CD4-positive, alpha-beta memory T cell (primary cell): ENCODE results near the gene HBB. TPM values are rescaled to one million over a fixed set of nuclear protein-coding genes. Genes with fewer than 3 reads are reported as not detected.

Experiments
- CTCF ChIA-PET: fragments of 350-600 bp; sonication (Branson Sonifier 250); formaldehyde crosslinking; loops from one replicate; lab custom pipeline; 2021; ENCODE audit warnings: inconsistent platforms; ENCODE audit not compliant: partially characterized antibody; lab: Charles Lee
- POLR2A ChIA-PET: fragments of 350-600 bp; sonication (Branson Sonifier 250); formaldehyde crosslinking; loops from one replicate; lab custom pipeline; 2021; ENCODE audit not compliant: partially characterized antibody; lab: Charles Lee
- DNase-seq, 5 donors: peaks; one replicate each; pipeline versions ENCODE4 v3.0.0 to v3.0.0-alpha.2; 2020 to 2022; ENCODE audit warnings: mixed read lengths in 1 of 5
- H3K27ac ChIP-seq: one replicate; pipeline ENCODE4 v1.7.0; 2013; ENCODE audit warnings: low read depth, low read length
- H3K27me3 ChIP-seq: 2 replicates; pipeline ENCODE4 v1.7.0; 2013; ENCODE audit warnings: mild to moderate bottlenecking, low read length, moderate library complexity; ENCODE audit not compliant: insufficient read depth
- H3K36me3 ChIP-seq: 2 replicates; pipeline ENCODE4 v1.7.0; 2013; ENCODE audit warnings: mild to moderate bottlenecking, low read length, moderate library complexity; ENCODE audit not compliant: insufficient read depth
- H3K4me1 ChIP-seq: 2 replicates; pipeline ENCODE4 v1.7.0; 2013; ENCODE audit warnings: mild to moderate bottlenecking, low read length, moderate library complexity; ENCODE audit not compliant: insufficient read depth
- H3K4me3 ChIP-seq, 2 donors: one replicate each; pipeline ENCODE4 v1.7.0; 2013; ENCODE audit warnings: low read length in 2 of 2, mild to moderate bottlenecking in 1 of 2
- H3K9me3 ChIP-seq, 2 donors: one replicate each; pipeline ENCODE4 v1.7.0; 2013; ENCODE audit warnings: low read length in 2 of 2, control low read depth in 1 of 2; ENCODE audit not compliant: control insufficient read depth in 1 of 2
- H3K27ac Mint-ChIP-seq, 7 donors: one replicate each; pipeline ENCODE4 v1.8.0; 2020 to 2021; ENCODE audit warnings: mixed read lengths in 7 of 7, mild to moderate bottlenecking in 6 of 7, inconsistent platforms in 3 of 7, moderate library complexity in 3 of 7
- H3K27me3 Mint-ChIP-seq, 2 donors: one replicate each; pipeline ENCODE4 v1.8.0; 2020 to 2021; ENCODE audit warnings: mixed read lengths in 2 of 2
- H3K36me3 Mint-ChIP-seq, 2 donors: one replicate each; pipeline ENCODE4 v1.8.0; 2020 to 2021; ENCODE audit warnings: mixed read lengths in 2 of 2, inconsistent platforms in 1 of 2, mild to moderate bottlenecking in 1 of 2
- H3K4me1 Mint-ChIP-seq, 4 donors: one replicate each; pipeline ENCODE4 v1.8.0; 2020 to 2021; ENCODE audit warnings: mixed read lengths in 4 of 4, mild to moderate bottlenecking in 1 of 4
- H3K4me3 Mint-ChIP-seq, 8 donors: one replicate each; pipeline ENCODE4 v1.8.0; 2020 to 2021; ENCODE audit warnings: mixed read lengths in 8 of 8, mild to moderate bottlenecking in 7 of 8, moderate library complexity in 6 of 8, inconsistent platforms in 3 of 8
- H3K9me3 Mint-ChIP-seq, 8 donors: one replicate each; pipeline ENCODE4 v1.8.0; 2020 to 2021; ENCODE audit warnings: mixed read lengths in 8 of 8, mild to moderate bottlenecking in 5 of 8, inconsistent platforms in 3 of 8, moderate library complexity in 1 of 8
- intact Hi-C: fragments of 100-400 bp; cut with micrococcal nuclease; formaldehyde crosslinking; loops from one replicate; pipeline ENCODE4 v1.15.1; 2023
- polyA plus RNA-seq, 2 donors: library from polyadenylated mRNA; unstranded; fragments of 300-500 nt; fragmentation: Illumina TruSeq; gene quantifications; one replicate each; pipeline ENCODE4 v1.2.3, GENCODE V29; 2021
- total RNA-seq, 2 experiments: library from RNA; stranded (reverse); gene quantifications; one replicate each; pipeline ENCODE4 v1.2.3, GENCODE V29; 2021

Gene HBB
- total and polyA plus RNA-seq, 4 experiments from 2014 or later = 0.46 to 0.89 (median 0.61) TPM; not detected in 1

GRCh38 chr11:5246772-5247471, 20.1 kb upstream of the HBB start:
- H3K4me1 Mint-ChIP-seq = no peaks in the 10 kb centered on the region
- Histone ChIP-seq H3K9me3 (no peaks in the 10 kb centered on the region), H3K27ac (no peak overlapping the region), H3K4me1 (no peaks in the 10 kb centered on the region), H3K27me3 (no peaks in the 10 kb centered on the region), H3K36me3 (no peaks in the 10 kb centered on the region), H3K4me3 (no peak overlapping the region)
- H3K27ac Mint-ChIP-seq = no peak overlapping the region
- POLR2A ChIA-PET = no interaction called here
- no peak overlapping the region for H3K4me3 Mint-ChIP-seq
- intact Hi-C loops = no loop called here
- H3K36me3 Mint-ChIP-seq = no peaks in the 10 kb centered on the region
- peaks cover 0 to 2% (median 0%) of the 10 kb centered on the region in 8 donors for H3K9me3 Mint-ChIP-seq
- CTCF ChIA-PET = no interaction called here
- H3K27me3 Mint-ChIP-seq = peaks cover 0 to 2% of the 10 kb centered on the region in 2 donors
- no peak for DNase-seq

GRCh38 chr11:5245155-5245554, 18.3 kb upstream of the HBB start:
- Mint-ChIP-seq H3K4me1 (no peaks in the 10 kb centered on the region), H3K27me3 (peaks cover 0 to 2% of the 10 kb centered on the region in 2 donors), H3K27ac (no peak overlapping the region), H3K4me3 (no peak overlapping the region), H3K9me3 (peaks cover 0 to 2% (median 0%) of the 10 kb centered on the region in 8 donors), H3K36me3 (no peaks in the 10 kb centered on the region)
- Histone ChIP-seq H3K36me3 (no peaks in the 10 kb centered on the region), H3K27ac (no peak overlapping the region), H3K4me3 (no peak overlapping the region), H3K27me3 (no peaks in the 10 kb centered on the region), H3K9me3 (no peaks in the 10 kb centered on the region), H3K4me1 (no peaks in the 10 kb centered on the region)
- intact Hi-C loops = no loop called here
- POLR2A ChIA-PET = no interaction called here
- CTCF ChIA-PET = no interaction called here
- DNase-seq = no peak

GRCh38 chr11:5243816-5244180, 16.9 kb upstream of the HBB start:
- H3K9me3 ChIP-seq = no peaks in the 10 kb centered on the region
- H3K4me1 Mint-ChIP-seq = no peaks in the 10 kb centered on the region
- H3K9me3 Mint-ChIP-seq = peaks cover 0 to 2% (median 0%) of the 10 kb centered on the region in 8 donors
- no peak overlapping the region for H3K27ac ChIP-seq
- H3K36me3 ChIP-seq = no peaks in the 10 kb centered on the region
- DNase-seq = no peak
- H3K4me3 Mint-ChIP-seq = no peak overlapping the region
- CTCF ChIA-PET = no interaction called here
- H3K36me3 Mint-ChIP-seq = no peaks in the 10 kb centered on the region
- H3K27me3 ChIP-seq = no peaks in the 10 kb centered on the region
- H3K4me1 ChIP-seq = no peaks in the 10 kb centered on the region
- H3K27me3 Mint-ChIP-seq = peaks cover 0 to 2% of the 10 kb centered on the region in 2 donors
- POLR2A ChIA-PET = no interaction called here
- intact Hi-C loops = no loop called here
- no peak overlapping the region for H3K4me3 ChIP-seq
- no peak overlapping the region for H3K27ac Mint-ChIP-seq

GRCh38 chr11:5242933-5243815, 16.3 kb upstream of the HBB start:
- Mint-ChIP-seq H3K36me3 (no peaks in the 10 kb centered on the region), H3K27me3 (peaks cover 0 to 2% of the 10 kb centered on the region in 2 donors), H3K9me3 (no peaks in the 10 kb centered on the region), H3K4me1 (no peaks in the 10 kb centered on the region), H3K27ac (no peak overlapping the region), H3K4me3 (no peak overlapping the region)
- H3K4me3 ChIP-seq = no peak overlapping the region
- no peaks in the 10 kb centered on the region for H3K4me1 ChIP-seq
- H3K27me3 ChIP-seq = no peaks in the 10 kb centered on the region
- CTCF ChIA-PET = no interaction called here
- H3K9me3 ChIP-seq = no peaks in the 10 kb centered on the region
- intact Hi-C loops = no loop called here
- POLR2A ChIA-PET = no interaction called here
- no peaks in the 10 kb centered on the region for H3K36me3 ChIP-seq
- no peak overlapping the region for H3K27ac ChIP-seq
- DNase-seq = no peak

GRCh38 chr11:5242208-5242607, 15.3 kb upstream of the HBB start:
- no peaks in the 10 kb centered on the region for H3K36me3 Mint-ChIP-seq
- H3K4me1 Mint-ChIP-seq = no peaks in the 10 kb centered on the region
- intact Hi-C loops = no loop called here
- no peaks in the 10 kb centered on the region for H3K27me3 ChIP-seq
- H3K4me1 ChIP-seq = no peaks in the 10 kb centered on the region
- peaks cover 0 to 2% of the 10 kb centered on the region in 2 donors for H3K27me3 Mint-ChIP-seq
- no peak overlapping the region for H3K27ac ChIP-seq
- no peak for DNase-seq
- no peak overlapping the region for H3K4me3 Mint-ChIP-seq
- POLR2A ChIA-PET = no interaction called here
- no peaks in the 10 kb centered on the region for H3K9me3 ChIP-seq
- CTCF ChIA-PET = no interaction called here
- H3K9me3 Mint-ChIP-seq = no peaks in the 10 kb centered on the region
- H3K27ac Mint-ChIP-seq = no peak overlapping the region
- no peak overlapping the region for H3K4me3 ChIP-seq
- H3K36me3 ChIP-seq = no peaks in the 10 kb centered on the region

GRCh38 chr11:5241458-5241857, 14.6 kb upstream of the HBB start:
- H3K27me3 Mint-ChIP-seq = peaks cover under 1 to 2% of the 10 kb centered on the region in 2 donors
- Histone ChIP-seq H3K4me3 (no peak overlapping the region), H3K36me3 (no peaks in the 10 kb centered on the region), H3K9me3 (no peaks in the 10 kb centered on the region), H3K27me3 (no peaks in the 10 kb centered on the region), H3K4me1 (no peaks in the 10 kb centered on the region), H3K27ac (no peak overlapping the region)
- ChIA-PET POLR2A (no interaction called here), CTCF (no interaction called here)
- H3K9me3 Mint-ChIP-seq = no peaks in the 10 kb centered on the region
- H3K36me3 Mint-ChIP-seq = no peaks in the 10 kb centered on the region
- H3K4me1 Mint-ChIP-seq = no peaks in the 10 kb centered on the region
- H3K4me3 Mint-ChIP-seq = no peak overlapping the region
- no peak overlapping the region for H3K27ac Mint-ChIP-seq
- intact Hi-C loops = no loop called here
- no peak for DNase-seq

GRCh38 chr11:5240458-5240857, 13.6 kb upstream of the HBB start:
- no peaks in the 10 kb centered on the region for H3K36me3 Mint-ChIP-seq
- Histone ChIP-seq H3K36me3 (no peaks in the 10 kb centered on the region), H3K9me3 (no peaks in the 10 kb centered on the region), H3K4me3 (no peak overlapping the region), H3K4me1 (no peaks in the 10 kb centered on the region), H3K27ac (no peak overlapping the region), H3K27me3 (no peaks in the 10 kb centered on the region)
- no peak for DNase-seq
- H3K27ac Mint-ChIP-seq = no peak overlapping the region
- POLR2A ChIA-PET = no interaction called here
- H3K27me3 Mint-ChIP-seq = peaks cover 2 to 3% of the 10 kb centered on the region in 2 donors
- CTCF ChIA-PET = no interaction called here
- H3K9me3 Mint-ChIP-seq = no peaks in the 10 kb centered on the region
- no peaks in the 10 kb centered on the region for H3K4me1 Mint-ChIP-seq
- intact Hi-C loops = no loop called here
- H3K4me3 Mint-ChIP-seq = no peak overlapping the region
